Right cardiac atrium (tissue), 5 donors: ENCODE measurements around the gene SPPL2A. TPM values are rescaled to one million over a fixed set of nuclear protein-coding genes. Genes with fewer than 3 reads are reported as not detected.
A peak's percentile ranks its signal among the peaks of the same experiment; 100 is the strongest.
"Not testable (repeated sequence)": the region's sequence is repeated elsewhere in the genome, so short reads cannot be mapped to it uniquely, and the experiment has no call there.

ENCODE experiments used
- ATAC-seq, 2 donors: fragments of 200-7000 bp; cut with Tn5 transposase; one replicate each; pipeline versions ENCODE4 v1.8.0 to v1.9.1; 2020; ENCODE audit warnings: moderate library complexity in 2 of 2, mild to moderate bottlenecking in 1 of 2
- DNase-seq, 3 donors: peaks; one replicate each; pipeline ENCODE4 v3.0.0-alpha.2; 2020
- H3K27ac ChIP-seq: one replicate; pipeline ENCODE4 v1.5.1; 2013; ENCODE audit warnings: mild to moderate bottlenecking, low read length, control low read depth, moderate library complexity
- H3K27me3 ChIP-seq: one replicate; pipeline ENCODE4 v1.6.1; 2013; ENCODE audit not compliant: control insufficient read depth, insufficient read depth
- H3K4me1 ChIP-seq: one replicate; pipeline ENCODE4 v1.6.1; 2013; ENCODE audit warnings: low read length; ENCODE audit not compliant: control insufficient read depth, insufficient read depth
- H3K4me3 ChIP-seq: one replicate; pipeline ENCODE4 v1.5.1; 2013; ENCODE audit warnings: low read length, control low read depth
- H3K9me3 ChIP-seq: one replicate; pipeline ENCODE4 v1.6.1; 2013; ENCODE audit warnings: low read length; ENCODE audit not compliant: control insufficient read depth
- WGBS: extraction: QIAGEN DNeasy Blood & Tissue Kit; methylation state at CpG from one replicate; pipeline ENCODE4 v1.1.7; 2013; 5-methylcytosine and 5-hydroxymethylcytosine counted together
- intact Hi-C, 4 donors: fragments of 100-400 bp; cut with DNase I; formaldehyde crosslinking; loops; one replicate each; pipeline versions ENCODE4 v1.11.0 to v1.14.0; 2022 to 2023
- long read RNA-seq, 4 donors: library from polyadenylated mRNA; unstranded; transcript quantifications; one replicate each; pipeline ENCODE4 v2.0.0, GENCODE V29; 2020 to 2021
- polyA plus RNA-seq: library from polyadenylated mRNA; stranded (reverse); fragments of 200-250 nt; gene quantifications from one replicate; pipeline ENCODE4 v1.2.3, GENCODE V29; 2013
- total RNA-seq, 4 donors: library from RNA; stranded (reverse); fragmentation: NEBNext Ultra II Directional; extraction: Animal tissue kit (Norgen Biotek cat#: 25700); gene quantifications; one replicate each; pipeline ENCODE4 v1.2.1, GENCODE V29; 2021
- donor health status: healthy with polysubstance abuse.
- donor health status: DM: no; HTN: yes; CAD: no.
- donor health status: DM: no; HTN: no; CAD: no.
- donor health status: DM: no; HTN: yes; CAD: no; lungs with severe emphysema.
- donor health status: DM: yes; HTN: yes; CAD: no.

SPPL2A gene
- total RNA-seq (100 to 1,000 TPM; 110 to 120 (median 116) TPM), polyA plus RNA-seq (33.5 TPM)
- long read RNA-seq, donor 1, full-length matches to known transcripts: 47 of 69 reads
- long read RNA-seq, donor 1, partial matches to known transcripts: 6 of 69 reads
- long read RNA-seq, donor 1, other reads (novel, unspliced or antisense): 16 of 69 reads
- long read RNA-seq, donor 2, full-length matches to known transcripts: 14 of 16 reads
- long read RNA-seq, donor 2, partial matches to known transcripts: 0 of 16 reads
- long read RNA-seq, donor 2, other reads (novel, unspliced or antisense): 2 of 16 reads
- long read RNA-seq, donor 3, full-length matches to known transcripts: 121 of 176 reads
- long read RNA-seq, donor 3, partial matches to known transcripts: 6 of 176 reads
- long read RNA-seq, donor 3, other reads (novel, unspliced or antisense): 49 of 176 reads
- long read RNA-seq, donor 4, full-length matches to known transcripts: 12 of 24 reads
- long read RNA-seq, donor 4, partial matches to known transcripts: 0 of 24 reads
- long read RNA-seq, donor 4, other reads (novel, unspliced or antisense): 12 of 24 reads

- DNase-seq: peak; percentile 91 to 94 (median 93)
- Histone ChIP-seq H3K9me3 (no peaks in the 10 kb centered on the region), H3K4me1 (peaks cover 2% of the 10 kb centered on the region), H3K27me3 (no peaks in the 10 kb centered on the region), H3K4me3 (peak within 1 kb of the TSS; percentile 63), H3K27ac (peak within 1 kb of the TSS; percentile 93)
- WGBS: under 1% methylated on average over 77 of the region's 77 CpGs
- ATAC-seq: peak; percentile 96 to 97
- intact Hi-C loops: loop anchor here in 2 of 4 donors (10.0 kb wide), 2 partner anchors 81 to 109 kb away; partner anchors contain the start of gene TRPM7 (in 2 of the 2)
Observed at GRCh38 chr15:50765195-50765967, at the start of gene SPPL2A. Gene SPPL2A, minus strand, starts transcription at chr15:50765706. Its CDS starts 173 bp downstream, at chr15:50765533.

DNA sequence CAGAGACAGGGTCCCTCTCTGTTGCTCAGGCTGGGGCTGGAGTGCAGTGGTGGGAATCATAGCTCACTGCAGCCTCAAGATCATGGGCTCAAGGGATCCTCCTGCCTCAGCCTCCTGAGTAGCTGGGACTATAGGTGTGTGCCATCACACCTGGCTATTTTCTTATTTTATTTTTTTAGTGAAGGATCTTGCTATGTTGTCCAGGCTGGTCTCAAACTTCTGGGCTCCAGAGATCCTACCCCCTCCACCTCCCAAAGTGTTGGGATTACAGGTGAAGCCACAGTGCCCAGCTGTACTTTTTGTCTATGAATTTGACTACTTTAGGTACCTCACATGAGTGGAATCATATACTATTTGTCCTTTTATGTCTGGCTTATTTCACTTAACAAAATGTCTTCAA lies 49.1 kb upstream of the SPPL2A start:
- ATAC-seq: no peak
- no peak overlapping the region for H3K27ac ChIP-seq
- no peaks in the 10 kb centered on the region for H3K4me1 ChIP-seq
- intact Hi-C loops: no loop called here
- no peak for DNase-seq
- no peak overlapping the region for H3K4me3 ChIP-seq
- no peaks in the 10 kb centered on the region for H3K9me3 ChIP-seq
- H3K27me3 ChIP-seq: no peaks in the 10 kb centered on the region

DNA sequence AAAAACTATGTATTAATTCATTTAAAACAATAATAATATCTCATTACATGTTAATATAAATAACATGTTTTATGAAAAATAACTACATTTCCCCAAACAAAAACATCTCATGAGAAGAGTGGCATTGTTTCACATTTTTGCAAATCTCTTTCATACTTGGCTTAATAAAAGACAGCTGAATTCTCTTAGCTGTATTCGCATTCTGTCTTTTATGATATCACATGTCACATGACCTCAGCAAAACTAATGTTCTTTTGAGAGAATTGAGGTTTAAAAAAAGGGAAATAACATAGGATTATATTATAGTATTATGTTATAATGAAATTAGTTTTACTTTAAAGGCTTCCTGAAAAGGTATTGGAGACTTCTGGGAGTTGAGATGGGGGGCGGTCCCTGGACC lies 48.4 kb upstream of the SPPL2A start:
- H3K4me1 ChIP-seq: no peaks in the 10 kb centered on the region
- intact Hi-C loops: no loop called here
- no peak overlapping the region for H3K27ac ChIP-seq
- DNase-seq (no peak), ATAC-seq (no peak)
- 68% methylated on average over 2 of the region's 2 CpGs for WGBS
- H3K27me3 ChIP-seq: no peaks in the 10 kb centered on the region
- H3K4me3 ChIP-seq: no peak overlapping the region
- no peaks in the 10 kb centered on the region for H3K9me3 ChIP-seq

GRCh38 chr15:50813089-50813488 lies 47.6 kb upstream of the SPPL2A start:
- no peaks in the 10 kb centered on the region for H3K27me3 ChIP-seq
- H3K9me3 ChIP-seq: no peaks in the 10 kb centered on the region
- H3K27ac ChIP-seq: no peak overlapping the region
- 96% methylated on average over 10 of the region's 10 CpGs for WGBS
- no peak for ATAC-seq
- intact Hi-C loops: no loop called here
- H3K4me3 ChIP-seq: no peak overlapping the region
- no peak for DNase-seq
- H3K4me1 ChIP-seq: no peaks in the 10 kb centered on the region

DNA sequence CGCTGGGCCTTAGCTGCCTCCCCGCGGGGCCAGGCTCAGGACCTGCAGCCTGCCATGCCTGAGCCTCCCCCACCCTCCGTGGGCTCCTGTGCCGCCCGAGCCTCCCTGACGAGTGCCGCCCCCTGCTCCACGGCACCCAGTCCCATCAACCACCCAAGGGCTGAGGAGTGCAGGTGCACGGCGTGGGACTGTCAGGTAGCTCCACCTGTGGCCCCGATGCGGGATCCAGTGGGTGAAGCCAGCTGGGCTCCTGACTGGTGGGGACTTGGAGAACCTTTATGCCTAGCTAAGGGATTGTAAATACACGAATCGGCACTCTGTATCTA lies 46.6 kb upstream of the SPPL2A start:
- WGBS: 98% methylated on average over 15 of the region's 15 CpGs
- intact Hi-C loops: not testable (repeated sequence)

GRCh38 chr15:50811461-50812180 lies 46.1 kb upstream of the SPPL2A start:
- H3K4me1 ChIP-seq, H3K4me3 ChIP-seq, H3K27ac ChIP-seq, ATAC-seq, DNase-seq, intact Hi-C loops, H3K9me3 ChIP-seq, H3K27me3 ChIP-seq: not testable (repeated sequence)
- 95% methylated on average over 30 of the region's 30 CpGs for WGBS

More for the DNA sequence above, 46.6 kb upstream of the SPPL2A start:
- DNase-seq, ATAC-seq, H3K27me3 ChIP-seq, H3K9me3 ChIP-seq, H3K27ac ChIP-seq, H3K4me1 ChIP-seq, H3K4me3 ChIP-seq: not testable (repeated sequence)

GRCh38 chr15:50810128-50810527 lies 44.6 kb upstream of the SPPL2A start:
- intact Hi-C loops: no loop called here
- Histone ChIP-seq H3K4me1 (no peaks in the 10 kb centered on the region), H3K27me3 (no peaks in the 10 kb centered on the region), H3K4me3 (no peak overlapping the region), H3K9me3 (no peaks in the 10 kb centered on the region), H3K27ac (no peak overlapping the region)
- 67% methylated on average over 1 of the region's 1 CpG for WGBS
- no peak for ATAC-seq
- no peak for DNase-seq

DNA sequence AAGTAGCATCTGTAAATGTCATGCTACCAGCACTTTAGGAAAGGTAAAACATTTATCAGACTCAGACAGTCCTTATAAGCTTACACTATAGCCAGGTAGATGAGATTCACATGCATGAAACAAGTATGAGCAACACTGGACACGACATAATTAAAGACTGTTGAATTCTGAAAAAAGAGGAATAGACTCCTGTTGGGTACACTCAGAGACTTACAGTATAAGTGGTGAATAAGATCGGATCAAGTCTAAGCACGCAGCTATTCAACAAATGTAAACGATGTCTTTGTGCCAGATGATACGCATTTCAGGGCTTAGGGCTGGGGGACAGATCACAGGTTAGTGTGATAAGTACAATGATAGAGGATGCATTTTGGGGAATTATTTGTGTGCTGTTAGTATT lies 43.2 kb upstream of the SPPL2A start:
- WGBS: 82% methylated on average over 5 of the region's 5 CpGs
- Histone ChIP-seq H3K9me3 (no peaks in the 10 kb centered on the region), H3K27ac (no peak overlapping the region), H3K4me1 (no peaks in the 10 kb centered on the region), H3K27me3 (no peaks in the 10 kb centered on the region), H3K4me3 (no peak overlapping the region)
- no peak for ATAC-seq
- intact Hi-C loops: no loop called here
- no peak for DNase-seq

DNA sequence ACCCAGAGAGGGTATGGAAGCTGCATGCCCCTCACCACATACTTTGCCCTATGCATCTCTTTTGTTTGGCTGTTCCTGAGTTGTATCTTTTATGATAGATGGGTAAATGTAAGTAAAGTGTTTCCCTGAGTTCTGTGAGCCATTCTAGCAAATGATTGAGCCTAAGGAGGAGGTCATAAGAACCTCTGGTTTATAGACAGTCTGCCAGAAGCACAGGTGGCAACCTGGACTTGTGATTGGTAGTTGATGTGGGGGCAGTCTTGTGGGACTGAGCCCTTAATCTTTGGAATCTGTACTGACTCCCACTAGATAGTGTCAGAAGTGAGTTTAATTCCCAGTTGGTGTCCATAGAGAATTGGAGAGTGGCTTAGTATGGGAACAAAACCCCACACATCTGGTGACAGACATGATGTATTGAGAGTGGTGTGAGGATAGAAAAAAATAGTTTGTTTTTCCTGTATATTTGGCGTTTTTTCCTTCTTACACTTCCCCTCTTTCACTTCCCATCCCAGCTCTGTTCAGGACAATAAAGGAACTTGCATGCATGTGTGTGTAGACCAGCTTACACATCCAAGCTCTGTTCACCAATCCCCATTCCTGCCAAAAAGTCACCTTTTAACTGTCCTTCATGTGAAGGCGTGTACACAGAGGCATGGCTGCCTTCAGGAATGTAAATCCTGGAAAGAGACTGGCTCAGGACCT lies 38.1 kb upstream of the SPPL2A start:
- intact Hi-C loops: no loop called here
- 61% methylated on average over 2 of the region's 2 CpGs for WGBS
- ATAC-seq (no peak), DNase-seq (no peak)
- no peak overlapping the region for H3K27ac ChIP-seq
- H3K9me3 ChIP-seq: no peaks in the 10 kb centered on the region
- no peak overlapping the region for H3K4me3 ChIP-seq
- H3K27me3 ChIP-seq: no peaks in the 10 kb centered on the region
- no peaks in the 10 kb centered on the region for H3K4me1 ChIP-seq

DNA sequence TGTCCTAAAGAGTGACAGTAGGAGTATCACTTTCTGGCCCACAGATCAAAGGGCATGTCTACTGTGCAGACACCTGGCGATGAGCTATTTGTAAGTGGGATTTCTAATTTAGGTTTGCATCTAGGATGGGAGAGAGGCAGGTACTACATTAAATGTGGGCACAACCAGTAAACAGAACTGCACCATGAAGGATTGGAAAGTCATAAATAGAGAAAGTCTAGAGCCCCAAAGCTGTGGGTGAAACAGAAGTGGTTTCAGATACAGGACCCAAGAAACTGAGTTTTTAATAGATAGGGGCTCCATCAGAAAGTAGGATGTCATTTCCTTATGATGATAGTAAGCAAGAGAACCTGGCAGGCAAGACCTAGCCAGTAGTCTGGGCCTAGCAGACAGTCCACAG lies 35.2 kb upstream of the SPPL2A start:
- intact Hi-C loops: no loop called here
- 90% methylated on average over 1 of the region's 1 CpG for WGBS
- H3K4me1 ChIP-seq: no peaks in the 10 kb centered on the region
- ATAC-seq: no peak
- no peaks in the 10 kb centered on the region for H3K27me3 ChIP-seq
- no peak for DNase-seq
- no peak overlapping the region for H3K27ac ChIP-seq
- no peaks in the 10 kb centered on the region for H3K9me3 ChIP-seq
- H3K4me3 ChIP-seq: no peak overlapping the region
